KG1 (cell line): Measurements from ENCODE around the gene ZFHX3.
"Not testable (repeated sequence)": the region's sequence is repeated elsewhere in the genome, so short reads cannot be mapped to it uniquely, and the experiment has no call there.

Experiments used
- DNase-seq: peaks from one replicate; lab custom pipeline; 2025; lab: John Stamatoyannopoulos, UW

The ZFHX3 gene, protein sequence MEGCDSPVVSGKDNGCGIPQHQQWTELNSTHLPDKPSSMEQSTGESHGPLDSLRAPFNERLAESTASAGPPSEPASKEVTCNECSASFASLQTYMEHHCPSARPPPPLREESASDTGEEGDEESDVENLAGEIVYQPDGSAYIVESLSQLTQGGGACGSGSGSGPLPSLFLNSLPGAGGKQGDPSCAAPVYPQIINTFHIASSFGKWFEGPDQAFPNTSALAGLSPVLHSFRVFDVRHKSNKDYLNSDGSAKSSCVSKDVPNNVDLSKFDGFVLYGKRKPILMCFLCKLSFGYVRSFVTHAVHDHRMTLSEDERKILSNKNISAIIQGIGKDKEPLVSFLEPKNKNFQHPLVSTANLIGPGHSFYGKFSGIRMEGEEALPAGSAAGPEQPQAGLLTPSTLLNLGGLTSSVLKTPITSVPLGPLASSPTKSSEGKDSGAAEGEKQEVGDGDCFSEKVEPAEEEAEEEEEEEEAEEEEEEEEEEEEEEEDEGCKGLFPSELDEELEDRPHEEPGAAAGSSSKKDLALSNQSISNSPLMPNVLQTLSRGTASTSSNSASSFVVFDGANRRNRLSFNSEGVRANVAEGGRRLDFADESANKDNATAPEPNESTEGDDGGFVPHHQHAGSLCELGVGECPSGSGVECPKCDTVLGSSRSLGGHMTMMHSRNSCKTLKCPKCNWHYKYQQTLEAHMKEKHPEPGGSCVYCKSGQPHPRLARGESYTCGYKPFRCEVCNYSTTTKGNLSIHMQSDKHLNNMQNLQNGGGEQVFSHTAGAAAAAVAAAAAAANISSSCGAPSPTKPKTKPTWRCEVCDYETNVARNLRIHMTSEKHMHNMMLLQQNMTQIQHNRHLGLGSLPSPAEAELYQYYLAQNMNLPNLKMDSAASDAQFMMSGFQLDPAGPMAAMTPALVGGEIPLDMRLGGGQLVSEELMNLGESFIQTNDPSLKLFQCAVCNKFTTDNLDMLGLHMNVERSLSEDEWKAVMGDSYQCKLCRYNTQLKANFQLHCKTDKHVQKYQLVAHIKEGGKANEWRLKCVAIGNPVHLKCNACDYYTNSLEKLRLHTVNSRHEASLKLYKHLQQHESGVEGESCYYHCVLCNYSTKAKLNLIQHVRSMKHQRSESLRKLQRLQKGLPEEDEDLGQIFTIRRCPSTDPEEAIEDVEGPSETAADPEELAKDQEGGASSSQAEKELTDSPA (N-terminal part only)

DNA sequence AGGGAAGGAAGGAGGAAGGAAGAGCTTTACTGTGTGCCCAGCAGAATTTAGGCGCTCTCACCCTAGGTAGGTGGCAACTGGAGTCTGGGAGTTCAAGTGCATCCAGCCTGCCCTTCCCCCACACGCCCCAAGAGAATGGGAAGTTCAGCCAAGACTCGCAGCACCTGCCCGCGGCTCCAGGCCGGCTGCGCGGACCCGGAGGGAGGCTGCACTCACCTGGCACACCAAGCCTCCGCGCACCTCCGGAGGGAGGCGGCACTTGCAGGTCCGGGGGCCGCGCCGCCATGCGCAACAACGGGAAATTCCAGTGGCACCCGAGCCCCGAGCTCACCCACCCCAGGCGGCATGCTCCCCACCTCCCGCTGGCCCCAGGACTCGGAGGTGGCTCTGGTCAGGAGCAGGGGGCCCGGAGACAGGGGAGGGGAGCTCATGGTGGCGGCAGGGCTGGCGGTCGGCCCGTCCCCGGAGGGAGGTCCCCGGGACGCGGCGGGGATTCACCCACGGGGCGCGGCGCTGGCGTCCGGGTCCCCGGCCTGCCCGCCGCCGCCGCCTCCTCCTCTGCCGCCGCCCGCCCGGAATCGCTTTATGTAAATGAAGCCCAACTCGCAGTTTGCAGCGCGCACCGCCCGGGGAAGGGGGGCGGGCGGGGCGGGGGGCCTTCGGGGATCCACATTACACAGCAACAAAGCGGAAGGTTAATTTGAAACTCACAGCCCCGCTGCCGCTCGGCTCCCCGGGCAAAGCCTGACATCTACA, at the start of gene ZFHX3:
TSS of gene ZFHX3 (minus strand) at position 593 of the 756 bp plus-strand sequence. CDS start 87,983 bp downstream, outside the sequence.
- DNase-seq: no peak

DNA sequence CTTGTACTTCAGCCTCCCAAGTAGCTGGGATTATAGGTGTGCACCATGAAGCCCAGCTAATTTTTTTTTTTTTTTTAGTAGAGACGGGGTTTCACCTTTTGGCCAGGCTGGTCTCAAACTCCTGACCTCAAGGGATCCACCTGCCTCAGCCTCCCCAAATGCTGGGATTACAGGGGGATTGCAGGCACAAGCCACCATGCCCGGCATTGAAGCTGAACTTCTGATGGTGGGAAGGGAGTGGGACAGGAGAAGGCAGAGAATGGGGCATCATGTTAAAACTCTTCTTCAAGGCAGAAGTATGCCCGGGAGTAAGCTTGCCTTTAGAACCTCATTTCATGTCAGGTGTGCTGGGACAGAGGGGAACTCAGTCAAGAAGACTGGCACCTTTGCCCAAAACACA, 48.6 kb upstream of the ZFHX3 start:
- DNase-seq: no peak

DNA sequence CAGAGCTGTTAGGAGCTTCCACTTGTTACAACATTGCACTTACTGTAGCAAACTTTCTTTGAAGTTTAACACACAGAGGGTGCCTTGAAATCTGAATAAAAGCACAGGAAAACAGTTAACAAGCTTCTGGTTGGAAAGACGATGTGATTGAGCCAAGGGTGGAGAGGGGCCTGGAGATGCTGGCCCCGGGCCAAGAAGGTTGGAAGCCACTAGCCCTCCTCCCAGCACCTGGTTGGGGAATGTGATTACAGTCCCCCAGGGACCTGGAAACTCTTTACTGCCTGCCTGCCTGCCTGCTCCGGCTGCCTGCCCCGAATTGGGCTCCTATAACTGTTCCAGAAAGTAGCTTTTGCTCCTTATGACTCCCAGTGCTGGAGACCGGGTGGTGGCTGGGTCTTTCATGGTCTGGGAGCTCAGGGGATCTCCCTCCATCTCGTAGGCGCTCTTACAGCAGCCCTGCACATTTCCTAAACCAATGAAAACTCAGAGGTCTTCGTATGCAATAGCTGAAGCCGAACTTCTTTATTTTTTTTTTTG, 48.0 kb upstream of the ZFHX3 start:
- no peak for DNase-seq

DNA sequence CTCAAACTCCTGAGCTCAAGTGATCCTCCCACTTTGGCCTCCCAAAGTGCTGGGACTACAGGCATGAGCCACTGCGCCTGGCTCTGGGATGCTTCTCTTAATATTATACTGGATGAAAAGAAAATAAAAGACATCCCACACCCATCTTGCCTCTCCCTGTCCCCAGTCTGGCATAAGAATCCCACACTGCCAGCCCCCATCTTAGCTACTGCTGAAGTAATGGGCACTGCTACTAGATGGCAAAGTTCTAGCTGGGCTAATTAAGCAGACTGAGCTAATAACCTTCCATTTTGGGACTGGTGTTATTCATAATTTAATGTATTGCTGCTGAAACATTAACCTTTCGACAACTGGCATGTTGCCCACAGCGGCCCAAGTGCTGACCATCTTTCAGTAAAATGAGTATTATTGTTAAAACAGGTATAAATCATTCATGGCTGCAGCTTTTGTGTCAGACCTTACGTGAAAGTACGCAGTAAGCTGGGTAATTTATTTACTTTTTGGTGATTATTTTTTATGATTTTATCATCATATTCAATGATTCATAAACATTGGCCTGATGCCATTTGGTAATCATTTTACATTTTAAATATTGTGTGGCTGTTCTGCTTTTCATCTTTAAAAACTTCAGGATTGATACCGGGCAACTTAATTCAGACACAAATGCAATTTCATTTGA, 47.4 kb upstream of the ZFHX3 start:
- no peak for DNase-seq

DNA sequence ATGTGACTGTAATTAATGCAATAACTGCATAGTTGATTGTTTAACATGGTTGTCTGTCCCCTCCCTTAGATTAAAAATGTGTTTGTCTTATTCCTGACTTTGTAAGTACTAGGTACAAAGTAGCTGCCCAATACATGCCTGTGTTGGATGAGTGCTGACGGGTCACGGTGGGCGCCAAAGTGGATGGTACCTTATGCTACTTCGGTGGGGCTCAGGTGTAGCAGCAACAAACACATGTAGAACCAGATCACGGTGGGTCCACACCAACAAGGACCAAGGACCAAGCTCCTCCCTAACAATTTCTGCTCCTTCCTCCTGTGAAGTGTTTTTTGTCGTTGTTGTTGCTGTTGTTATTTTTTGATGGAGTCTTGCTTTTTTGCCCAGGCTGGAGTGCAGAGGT, 46.4 kb upstream of the ZFHX3 start:
- DNase-seq: no peak

DNA sequence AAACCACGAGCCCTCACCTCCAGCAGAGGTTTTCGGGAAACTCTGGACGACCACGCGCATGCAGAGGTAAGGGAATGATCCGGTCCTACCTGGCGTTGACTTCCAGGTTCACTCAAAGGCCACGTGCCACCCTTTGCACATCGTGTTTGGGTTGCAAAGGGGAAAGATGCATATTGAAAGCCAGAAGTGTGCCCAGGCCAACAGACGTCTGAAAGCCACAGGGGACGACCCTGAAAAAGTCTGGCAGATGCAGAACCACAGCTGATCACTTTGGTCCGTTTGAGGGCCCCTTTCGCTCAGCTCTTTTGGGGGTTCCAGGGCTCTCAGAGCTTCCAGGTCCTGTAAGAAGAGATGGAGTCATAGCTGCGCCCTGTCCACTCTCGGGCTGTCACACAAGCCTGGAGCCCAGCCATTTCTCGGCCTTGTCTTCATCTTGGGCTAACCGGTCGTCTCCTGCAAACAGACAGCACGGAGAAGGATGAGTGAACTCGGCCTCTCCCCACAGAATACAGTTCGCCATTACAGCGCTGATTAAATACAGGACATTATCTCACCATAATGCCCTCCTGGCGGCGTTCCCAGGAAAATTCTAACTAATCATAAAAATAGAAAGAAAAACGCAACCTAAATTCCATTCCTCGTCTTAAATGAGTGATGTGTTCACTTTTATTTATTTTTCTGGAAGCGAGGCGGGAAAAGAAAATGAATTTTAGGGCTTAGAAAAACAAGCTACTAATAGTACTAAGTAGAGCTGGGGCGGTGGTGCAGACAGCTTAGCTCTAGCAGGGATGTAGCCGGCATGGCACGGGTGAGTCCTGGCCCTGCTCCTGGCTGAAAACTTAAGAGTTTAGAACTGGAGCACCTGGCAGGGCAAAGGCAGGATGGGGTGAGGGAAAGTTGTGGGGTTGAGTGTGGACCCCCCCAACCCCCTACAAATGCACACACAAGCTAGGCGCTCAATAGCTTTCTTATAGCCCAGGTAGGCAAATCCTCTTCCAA, 45.5 kb upstream of the ZFHX3 start:
- DNase-seq: no peak

DNA sequence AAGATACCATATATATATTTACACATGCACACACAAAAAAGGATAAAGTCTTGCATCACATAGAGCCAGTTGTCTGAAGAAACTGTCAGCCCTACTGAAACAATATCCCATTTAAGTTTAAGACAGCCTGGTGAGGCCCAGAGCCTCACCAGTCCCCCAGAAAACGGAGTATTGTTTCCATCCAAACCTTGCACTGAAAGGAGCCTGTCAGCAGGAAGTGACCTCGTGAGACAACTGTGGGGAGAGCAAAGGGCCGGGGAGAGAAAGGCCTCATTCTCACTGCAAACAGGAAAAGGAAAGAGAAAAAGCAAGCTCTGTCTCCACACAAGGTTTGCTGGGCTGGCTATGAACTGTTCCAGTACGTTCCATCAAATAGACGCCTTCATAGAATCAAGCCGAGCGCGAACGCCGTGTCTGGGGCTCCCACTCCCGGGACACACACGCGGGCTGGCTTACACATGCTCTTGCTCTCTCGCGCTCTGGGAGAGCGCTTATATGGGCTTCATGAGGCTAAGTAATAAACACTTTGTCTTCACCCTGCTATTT, 44.4 kb upstream of the ZFHX3 start:
- DNase-seq: no peak

DNA sequence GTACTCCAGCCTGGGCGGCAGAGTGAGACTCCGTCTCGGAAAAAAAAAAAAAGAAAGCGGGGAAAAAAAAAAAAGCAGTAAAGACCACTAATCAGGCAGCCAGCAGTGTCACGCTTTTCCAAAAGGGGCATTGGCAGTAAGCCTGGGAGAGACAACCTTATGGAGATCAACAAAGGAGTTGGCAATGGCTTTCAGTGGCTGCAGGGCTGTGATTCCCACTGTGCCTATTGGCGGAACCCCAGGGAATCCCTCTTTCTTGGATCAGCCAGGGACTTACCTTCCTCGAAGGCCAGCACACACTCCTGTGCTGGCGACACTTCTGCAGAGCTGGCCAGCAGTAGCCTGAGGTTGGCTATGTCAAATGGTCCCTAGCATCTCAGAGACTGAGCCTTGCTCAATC, 43.2 kb upstream of the ZFHX3 start:
- DNase-seq: no peak

DNA sequence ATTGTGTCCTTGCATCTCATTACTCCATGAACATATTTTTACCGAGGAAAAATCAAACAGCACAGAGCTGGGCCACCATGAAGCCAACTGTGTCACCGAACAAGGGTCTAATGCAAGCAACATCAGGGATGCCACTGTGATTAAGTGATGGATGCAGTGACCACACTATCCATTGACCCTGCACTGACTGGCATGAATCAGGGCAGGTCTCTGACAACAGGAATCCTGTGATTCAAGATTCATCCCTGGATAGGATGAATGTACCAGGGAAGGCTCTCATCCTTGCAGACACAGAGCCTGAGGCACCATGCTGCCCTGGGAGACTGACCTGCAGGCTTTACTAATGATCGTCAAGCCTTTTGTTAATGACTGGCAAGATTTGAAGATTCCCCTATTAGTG, 41.5 kb upstream of the ZFHX3 start:
- no peak for DNase-seq

DNA sequence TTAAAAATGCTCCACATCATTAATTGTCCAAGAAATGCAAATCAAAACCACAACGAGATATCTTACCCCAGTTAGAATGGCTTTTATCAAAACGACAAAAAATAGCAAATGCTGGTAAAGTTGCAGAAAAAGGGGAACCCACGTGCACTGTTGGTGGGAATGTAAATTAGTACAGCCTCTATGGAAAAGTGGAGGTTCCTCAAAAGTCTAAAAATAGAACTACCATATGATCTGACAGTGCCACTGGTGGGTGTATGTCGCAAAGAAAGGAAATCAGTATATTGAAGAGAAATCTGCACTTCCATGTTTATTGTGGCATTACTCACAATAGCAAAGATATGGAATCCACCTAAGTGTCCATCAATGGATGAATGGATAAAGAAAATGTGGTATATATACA, 38.2 kb upstream of the ZFHX3 start:
- DNase-seq: no peak

DNA sequence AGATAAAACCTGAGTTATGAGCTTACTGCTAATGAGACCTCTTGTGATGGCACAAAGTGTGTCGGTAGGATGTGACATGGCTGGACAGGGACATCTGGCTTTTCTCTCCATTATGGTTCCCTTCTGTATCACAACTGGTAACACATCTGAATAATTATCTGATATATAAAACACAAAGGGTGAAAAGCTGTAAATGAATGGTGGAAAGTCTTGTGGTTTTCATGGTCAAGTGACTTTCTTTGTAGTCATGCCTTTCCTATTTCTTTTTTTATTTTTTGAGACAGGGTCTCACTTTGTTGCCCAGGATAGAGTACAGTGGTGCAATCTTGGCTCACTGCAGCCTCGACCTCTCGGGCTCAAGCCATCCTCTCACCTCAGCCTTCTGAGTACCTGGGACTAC, 35.3 kb upstream of the ZFHX3 start:
- no peak for DNase-seq

DNA sequence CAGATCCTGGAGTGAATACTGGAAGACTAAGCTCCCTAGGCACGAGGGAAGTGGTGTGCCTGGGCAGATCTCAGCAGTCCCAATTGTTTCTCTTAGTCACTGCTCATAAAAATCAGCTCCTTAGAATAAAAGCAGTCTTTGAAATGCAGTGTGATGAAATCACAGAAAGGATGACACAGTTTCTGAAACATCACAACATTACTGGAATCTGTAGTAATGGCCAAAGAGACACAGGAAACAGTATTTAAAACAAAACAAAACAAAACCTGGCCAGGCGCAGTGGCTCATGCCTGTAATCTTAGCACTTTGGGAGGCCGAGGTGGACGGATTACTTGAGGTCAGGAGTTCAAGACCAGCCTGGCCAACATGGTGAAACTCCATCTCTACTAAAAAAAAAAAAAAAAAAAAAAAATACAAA, 34.7 kb upstream of the ZFHX3 start:
- DNase-seq: not testable (repeated sequence)

DNA sequence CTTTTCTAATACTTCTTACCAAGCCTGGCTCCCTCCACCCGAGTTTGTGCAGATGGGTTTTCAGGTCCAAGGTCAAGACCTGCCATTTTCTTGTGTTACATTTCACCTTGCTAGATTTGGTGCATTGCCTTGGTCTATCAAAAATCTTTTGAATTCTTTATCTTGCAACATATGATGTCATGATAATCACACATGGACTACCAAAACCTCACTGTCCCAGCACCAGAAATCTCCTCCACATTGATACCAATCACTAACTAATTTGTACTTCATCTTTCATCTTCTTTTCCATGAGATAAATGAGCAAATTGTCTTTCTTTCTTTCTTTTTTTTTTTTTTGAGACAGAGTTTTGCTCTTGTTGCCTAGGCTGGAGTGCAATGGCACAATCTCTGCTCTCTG, 33.0 kb upstream of the ZFHX3 start:
- DNase-seq: no peak

DNA sequence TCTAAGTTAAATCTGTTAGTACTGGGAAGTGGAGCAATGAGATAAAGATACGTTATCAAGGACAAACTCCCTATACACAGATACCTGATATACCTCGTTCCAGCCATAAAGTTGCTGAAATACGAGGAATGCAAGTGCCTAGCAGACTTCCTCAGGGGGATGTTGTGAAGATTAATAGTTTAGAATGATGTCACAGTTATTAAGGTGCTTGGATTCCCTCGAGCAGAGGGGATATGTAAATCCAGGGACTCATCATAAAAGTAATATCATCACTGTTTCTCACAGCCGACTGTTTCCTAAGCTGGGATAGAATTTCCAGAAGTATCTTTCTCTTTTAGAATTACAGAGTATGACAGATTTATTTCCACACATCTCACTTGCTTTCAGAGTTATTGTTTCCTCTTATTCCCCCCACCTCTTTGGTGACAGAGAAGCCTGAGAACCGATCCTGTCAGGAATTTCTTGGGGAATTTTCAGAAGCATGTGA, 28.4 kb upstream of the ZFHX3 start:
- DNase-seq: no peak

DNA sequence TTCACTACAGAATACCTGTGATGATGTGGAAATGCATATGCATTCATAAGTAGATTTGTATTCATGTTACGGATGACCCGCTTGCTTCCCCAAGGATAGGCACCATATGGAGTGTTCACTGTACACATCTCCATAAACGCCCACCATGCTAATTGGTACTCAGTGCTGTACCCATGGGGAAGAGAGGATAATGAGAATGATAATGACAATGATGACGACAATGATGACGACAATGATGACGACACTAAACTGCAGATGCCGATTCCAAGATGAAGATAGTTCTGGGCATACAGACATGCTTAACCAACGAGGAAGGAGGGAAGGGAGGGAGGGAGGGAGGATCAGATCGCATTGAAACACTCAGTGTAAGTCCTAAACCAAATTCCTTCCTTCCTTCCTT, 26.5 kb upstream of the ZFHX3 start:
- DNase-seq: no peak

DNA sequence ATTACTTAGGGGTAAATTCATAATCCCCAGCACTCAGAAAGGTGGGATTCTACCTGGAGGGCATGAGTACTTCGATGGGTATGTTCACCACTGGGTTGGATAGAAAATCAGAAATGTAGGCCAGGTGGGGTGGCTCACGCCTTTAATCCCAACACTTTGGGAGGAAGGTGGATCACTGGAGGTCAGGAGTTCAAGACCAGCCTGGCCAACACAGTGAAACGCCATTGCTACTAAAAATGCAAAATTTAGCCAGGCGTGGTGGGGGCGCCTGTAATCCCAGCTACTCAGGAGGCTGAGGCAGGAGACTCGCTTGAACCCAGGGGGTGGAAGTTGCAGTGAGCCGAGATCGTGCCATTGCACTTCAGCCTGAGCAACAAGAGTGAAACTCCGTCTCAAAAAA, 24.1 kb upstream of the ZFHX3 start:
- not testable (repeated sequence) for DNase-seq

DNA sequence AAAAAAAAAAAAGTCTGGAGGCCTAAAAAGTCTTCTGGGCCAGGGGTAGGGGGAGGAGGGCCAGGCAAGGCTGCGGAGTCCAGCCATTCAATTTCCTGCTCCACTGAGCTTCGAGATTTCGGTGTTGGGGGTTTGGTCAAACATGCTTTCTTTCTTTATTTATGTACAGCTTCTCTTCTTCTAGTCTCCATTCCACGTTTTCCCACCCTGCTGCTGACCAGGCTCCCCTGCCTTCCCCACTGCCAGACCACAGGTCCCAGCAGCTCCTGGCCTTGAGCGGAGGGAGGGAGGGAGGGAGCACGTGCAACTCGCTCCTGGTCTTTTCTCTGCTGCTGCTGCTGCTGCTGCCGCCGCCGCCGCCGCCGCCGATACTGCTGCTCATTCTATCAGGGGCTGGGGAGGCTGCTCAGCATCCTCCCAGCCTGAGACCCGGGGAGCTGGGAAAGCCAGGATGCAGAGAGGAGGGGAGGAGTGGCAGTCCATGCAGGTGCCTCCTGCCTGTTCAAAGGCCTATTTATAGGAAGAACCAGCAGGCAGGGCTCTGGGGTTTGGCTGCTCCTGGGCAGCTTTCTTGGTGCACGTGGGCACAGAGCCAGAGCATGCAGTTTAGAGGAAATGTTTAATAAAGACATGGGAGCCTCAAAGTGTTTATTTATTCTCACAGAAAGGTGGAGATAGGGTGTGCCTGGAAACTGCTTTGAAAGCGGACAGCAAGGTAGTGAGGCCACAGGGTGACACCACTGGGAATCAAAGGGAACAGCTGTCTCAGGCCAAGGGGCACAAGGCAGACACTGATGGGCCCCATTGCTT, 23.4 kb upstream of the ZFHX3 start:
- no peak for DNase-seq

DNA sequence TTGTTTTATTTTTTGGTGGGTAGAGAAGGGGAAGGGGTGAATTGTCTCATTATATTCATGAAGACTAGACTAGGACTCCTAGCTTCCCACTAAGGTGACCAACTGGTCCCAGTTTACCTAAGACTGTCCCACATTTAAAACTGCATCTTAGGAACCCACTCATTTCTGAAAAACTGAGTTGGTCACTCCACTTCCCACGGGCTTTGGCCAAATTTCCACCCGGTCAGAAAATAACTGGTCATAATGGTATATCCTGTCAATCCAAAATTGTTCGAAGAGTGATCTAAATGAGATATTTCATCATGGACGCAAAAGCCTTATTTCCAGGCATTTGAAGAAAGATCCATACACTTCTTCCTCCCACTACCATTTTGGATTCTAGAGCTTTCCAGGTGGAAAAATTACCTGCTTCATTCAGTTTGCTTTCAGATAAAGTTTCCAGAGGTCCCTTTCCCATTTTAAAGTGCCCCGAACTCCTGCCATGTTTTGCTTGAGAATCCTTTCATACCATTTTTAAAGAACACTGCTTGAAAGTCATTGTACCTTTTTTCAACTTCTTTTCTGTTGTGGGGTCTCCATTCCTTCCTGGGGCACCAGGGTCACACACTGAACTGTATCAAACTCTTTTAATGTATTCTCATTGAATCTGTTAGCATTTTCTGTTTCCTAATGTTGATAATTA, 21.8 kb upstream of the ZFHX3 start:
- no peak for DNase-seq
